H1 (cell line): ENCODE data around the gene ABCD1. TPM values are rescaled to one million over a fixed set of nuclear protein-coding genes. Genes with fewer than 3 reads are reported as not detected.

Experiments used
- CHD7 ChIP-seq: fragments of 300-600 bp; sonication (generic); IDR thresholded peaks from 2 replicates; pipeline ENCODE4 v1.7.1; 2012; ENCODE audit warnings: low read length, moderate library complexity, mild to moderate bottlenecking, inconsistent platforms; ENCODE audit not compliant: insufficient replicate concordance
- E2F6 ChIP-seq: IDR thresholded peaks from 2 replicates; pipeline ENCODE4 v1.6.1; 2012; ENCODE audit warnings: inconsistent platforms
- EGR1 ChIP-seq: IDR thresholded peaks from 2 replicates; pipeline ENCODE4 v1.6.1; 2011; ENCODE audit warnings: low read depth, low read length, borderline replicate concordance
- GTF2F1 ChIP-seq: IDR thresholded peaks from 2 replicates; pipeline ENCODE4 v1.6.1; 2012; ENCODE audit warnings: low read depth, low read length, improper control_type of control experiment, borderline replicate concordance
- KDM1A ChIP-seq: fragments of 200-600, 300-600 bp; sonication (generic); IDR thresholded peaks from 2 replicates; pipeline ENCODE4 v1.7.1; 2016; ENCODE audit warnings: mild to moderate bottlenecking, low read length, borderline replicate concordance
- RNF2 ChIP-seq: fragments of 200-900, 300-1000 bp; sonication (generic); IDR thresholded peaks from 2 replicates; pipeline ENCODE4 v1.7.1; 2016; ENCODE audit warnings: borderline replicate concordance, low read depth, mild to moderate bottlenecking, antibody characterized with exemption, low read length; ENCODE audit not compliant: poor library complexity, severe bottlenecking; ENCODE audit errors: missing control alignments
- SIRT6 ChIP-seq: IDR thresholded peaks from one replicate; pipeline ENCODE4 v1.7.1; 2012; ENCODE audit warnings: low read length, inconsistent platforms
- polyA plus RNA-seq, 7 experiments: library from polyadenylated mRNA; depleted of rRNA in 3 of 7; stranded (reverse) in 5 of 7; unstranded in 2 of 7; fragments of >200 nt in 5 of 7; fragments of 200-250 nt in 2 of 7; gene quantifications; 1 replicate in 5 of 7; 2 replicates in 1 of 7; 4 replicates in 1 of 7; pipeline versions ENCODE4 v1.2.1 to v1.2.3, GENCODE V29; 2011 to 2013; ENCODE audit warnings: missing spikeins in 2 of 7, mixed read lengths in 2 of 7
- total RNA-seq: library from RNA; stranded (reverse); fragmentation: NEBNext Ultra II Directional; extraction: Animal tissue kit (Norgen Biotek cat#: 25700); gene quantifications from 2 replicates; pipeline ENCODE4 v1.2.1, GENCODE V29; 2021

ABCD1 gene
- total and polyA plus RNA-seq, 2 of the 8 experiments (the other 6 are each of a cell fraction or from before 2014, with no cell fraction given): 3.1 to 6.6 TPM

GRCh38 chrX:153777261-153778090 lies 52.8 kb downstream of the ABCD1 start (continued):
- TF ChIP-seq CHD7 (no peak), KDM1A (no peak), GTF2F1 (no peak), EGR1 (no peak), RNF2 (no peak), SIRT6 (no peak), E2F6 (no peak)
